GM21367 (cell line): ENCODE measurements around the gene HBE1.

ENCODE experiments used
- ATAC-seq: cut with Tn5 transposase; IDR thresholded peaks from one replicate; pipeline ENCODE4 v1.9.1; 2021; ENCODE audit not compliant: unreplicated experiment

The HBE1 gene

DNA sequence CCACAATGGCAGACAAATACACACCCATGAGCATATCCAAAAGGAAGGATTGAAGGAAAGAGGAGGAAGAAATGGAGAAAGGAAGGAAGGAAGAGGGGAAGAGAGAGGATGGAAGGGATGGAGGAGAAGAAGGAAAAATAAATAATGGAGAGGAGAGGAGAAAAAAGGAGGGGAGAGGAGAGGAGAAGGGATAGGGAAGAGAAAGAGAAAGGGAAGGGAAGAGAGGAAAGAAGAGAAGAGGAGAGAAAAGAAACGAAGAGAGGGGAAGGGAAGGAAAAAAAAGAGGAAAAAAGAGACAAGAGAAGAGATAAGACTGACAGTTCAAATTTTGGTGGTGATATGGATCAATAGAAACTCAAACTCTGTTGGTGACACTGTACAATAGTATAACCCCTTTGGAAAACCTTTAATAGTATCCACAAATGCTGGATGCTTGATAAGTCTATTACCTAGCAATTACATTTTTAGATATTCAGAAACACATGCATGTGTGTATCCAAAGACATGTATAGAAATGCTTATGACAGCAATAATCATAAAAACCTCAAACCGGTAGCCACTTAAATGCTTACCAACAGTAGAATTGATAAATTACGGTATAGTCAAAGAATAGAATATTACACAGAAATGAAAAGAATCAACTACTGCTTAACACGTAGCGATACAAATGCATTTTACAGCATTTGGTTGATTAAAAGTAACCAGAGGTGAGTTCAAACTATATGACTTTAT lies 34.2 kb downstream of the HBE1 start:
- no peak for ATAC-seq

DNA sequence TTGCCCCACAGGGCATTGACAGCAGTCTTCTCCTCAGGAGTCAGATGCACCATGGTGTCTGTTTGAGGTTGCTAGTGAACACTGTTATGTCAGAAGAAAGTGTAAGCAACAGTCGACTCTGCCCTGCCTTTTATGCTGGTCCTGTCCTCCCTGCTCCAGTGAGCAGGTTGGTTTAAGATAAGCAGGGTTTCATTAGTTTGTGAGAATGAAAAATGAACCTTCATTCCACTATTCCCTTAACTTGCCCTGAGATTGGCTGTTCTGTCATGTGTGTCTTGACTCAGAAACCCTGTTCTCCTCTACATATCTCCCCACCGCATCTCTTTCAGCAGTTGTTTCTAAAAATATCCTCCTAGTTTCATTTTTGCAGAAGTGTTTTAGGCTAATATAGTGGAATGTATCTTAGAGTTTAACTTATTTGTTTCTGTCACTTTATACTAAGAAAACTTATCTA lies 35.3 kb downstream of the HBE1 start, which contains the start of gene HBD:
Gene HBD, minus strand, starts transcription at position 103 of the 454 bp plus-strand sequence. Its CDS starts 50 bp downstream, at position 53.
- peak; percentile 66 for ATAC-seq

DNA sequence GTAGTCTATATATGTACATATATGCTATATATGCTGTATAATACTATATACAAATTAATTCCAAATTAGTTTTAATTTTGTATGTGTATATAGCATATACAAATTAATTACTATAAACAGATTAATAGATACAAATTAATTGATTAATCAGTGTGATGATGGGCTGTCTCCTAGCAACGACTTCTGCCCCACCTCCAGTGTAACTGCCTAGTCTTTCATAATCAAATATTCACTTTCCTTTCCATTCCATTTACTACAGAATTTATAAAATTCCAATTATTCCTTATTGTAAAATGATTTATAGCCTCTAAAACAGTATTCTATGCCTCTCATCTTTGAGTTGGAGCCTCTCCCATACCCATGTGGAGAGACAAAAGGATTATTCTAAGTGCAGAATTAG lies 36.4 kb downstream of the HBE1 start:
- ATAC-seq, result no peak

DNA sequence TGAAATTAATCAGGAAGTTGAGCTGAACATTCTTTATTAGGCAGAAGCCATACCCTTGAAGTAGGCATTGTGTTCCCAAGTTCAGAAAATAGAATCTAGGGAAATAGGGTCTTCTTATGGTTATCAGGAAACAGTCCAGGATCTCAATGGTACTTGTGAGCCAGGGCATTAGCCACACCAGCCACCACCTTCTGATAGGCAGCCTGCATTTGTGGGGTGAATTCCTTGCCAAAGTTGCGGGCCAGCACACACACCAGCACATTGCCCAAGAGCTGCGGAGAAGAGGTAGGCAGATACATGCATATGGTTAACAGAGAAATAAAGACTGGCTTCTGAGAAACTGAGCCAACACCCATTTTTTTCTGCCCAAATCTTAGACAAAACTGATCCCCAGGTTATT lies 36.9 kb downstream of the HBE1 start:
- no peak for ATAC-seq

DNA sequence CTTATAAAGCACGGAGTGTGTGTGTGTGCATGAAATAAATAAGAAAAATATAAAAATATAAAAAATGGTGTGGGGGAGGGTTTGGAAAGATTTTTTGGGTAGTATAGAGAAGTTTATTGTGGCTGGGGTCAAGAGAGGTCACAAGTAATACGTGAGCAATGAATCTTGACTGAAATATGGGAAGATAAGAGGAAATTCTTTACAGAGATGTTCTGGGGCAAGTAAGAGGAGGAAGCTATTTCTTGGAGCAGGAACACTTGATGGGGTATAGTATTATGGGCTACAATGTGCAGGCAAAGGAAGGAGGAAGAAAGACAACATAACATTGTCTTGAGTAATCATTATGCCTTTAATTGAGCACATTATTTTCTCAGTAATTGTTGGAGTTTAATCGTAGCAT lies 37.6 kb downstream of the HBE1 start:
- ATAC-seq, result no peak

DNA sequence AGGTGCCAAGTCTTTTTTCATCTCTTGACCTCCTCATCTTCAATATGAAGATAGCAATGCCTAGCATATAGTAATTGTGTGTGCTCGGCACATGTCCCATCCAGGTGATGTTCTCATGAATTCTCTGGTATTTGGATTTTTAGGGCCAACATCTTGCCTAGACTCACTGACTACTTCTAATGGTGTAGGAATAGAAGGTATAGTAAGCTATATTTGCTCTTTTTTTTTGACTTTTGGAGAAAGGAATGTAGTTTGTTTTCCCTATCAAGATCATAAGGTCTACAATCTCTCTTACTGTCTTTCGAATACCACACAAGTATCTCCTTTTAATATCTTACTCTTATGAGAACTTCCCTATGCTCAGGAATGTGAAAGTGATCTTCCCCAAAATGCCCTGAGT lies 38.6 kb downstream of the HBE1 start:
- no peak for ATAC-seq

DNA sequence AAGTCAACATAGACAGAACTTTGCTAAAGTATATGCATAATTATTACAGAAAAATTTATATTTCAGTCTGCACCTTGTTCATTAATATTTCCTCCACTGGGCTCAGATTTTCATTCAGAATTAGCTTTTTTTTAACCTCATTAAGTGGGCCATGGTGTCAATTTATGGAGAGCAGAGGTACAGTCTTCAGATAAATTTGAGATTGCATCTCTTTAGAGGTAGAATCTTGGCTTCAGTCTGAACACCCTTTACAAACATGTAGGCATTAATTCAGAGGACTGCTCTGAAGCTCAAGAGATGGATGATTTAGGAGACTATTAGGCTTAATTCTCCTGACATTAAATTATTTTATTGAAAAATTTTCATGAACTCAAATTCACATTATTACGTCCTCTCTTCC lies 39.5 kb downstream of the HBE1 start:
- no peak for ATAC-seq

DNA sequence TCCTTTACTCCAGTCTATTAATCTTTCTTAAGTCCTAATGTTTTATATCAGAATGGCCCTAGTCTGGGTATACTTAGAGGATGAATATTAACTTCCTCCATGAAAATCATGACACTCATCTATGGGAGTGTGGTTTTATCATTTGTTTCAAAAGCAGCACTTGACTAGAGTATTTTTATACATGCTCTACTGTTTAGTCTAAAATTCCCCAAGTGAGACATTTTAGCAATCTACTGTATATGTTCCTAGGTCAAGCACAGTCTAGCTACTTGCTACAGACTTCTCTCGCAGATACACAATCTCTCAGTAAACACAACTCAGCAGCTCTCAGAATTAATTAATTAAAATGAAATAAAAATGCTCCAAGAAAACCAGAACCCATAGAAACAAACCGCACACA lies 39.9 kb downstream of the HBE1 start:
- ATAC-seq, result no peak

DNA sequence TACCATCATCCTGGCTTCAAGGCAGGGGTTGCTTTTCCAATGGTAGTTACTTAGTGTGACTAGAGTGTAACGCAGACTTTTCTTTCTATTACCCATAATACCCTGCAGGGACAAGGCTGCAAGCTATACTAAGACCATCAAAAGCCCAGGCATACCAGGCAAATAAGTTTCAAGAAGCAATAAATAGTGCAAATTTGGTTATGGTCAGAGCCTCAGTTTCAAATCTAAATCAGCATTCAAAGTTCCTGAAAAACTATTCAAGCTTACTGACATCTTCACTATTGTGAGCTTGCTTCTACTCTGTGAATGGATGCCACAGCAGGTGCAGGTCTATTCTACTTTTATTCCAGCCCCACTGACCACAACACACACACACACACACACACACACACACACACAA lies 40.4 kb downstream of the HBE1 start:
- no peak for ATAC-seq

DNA sequence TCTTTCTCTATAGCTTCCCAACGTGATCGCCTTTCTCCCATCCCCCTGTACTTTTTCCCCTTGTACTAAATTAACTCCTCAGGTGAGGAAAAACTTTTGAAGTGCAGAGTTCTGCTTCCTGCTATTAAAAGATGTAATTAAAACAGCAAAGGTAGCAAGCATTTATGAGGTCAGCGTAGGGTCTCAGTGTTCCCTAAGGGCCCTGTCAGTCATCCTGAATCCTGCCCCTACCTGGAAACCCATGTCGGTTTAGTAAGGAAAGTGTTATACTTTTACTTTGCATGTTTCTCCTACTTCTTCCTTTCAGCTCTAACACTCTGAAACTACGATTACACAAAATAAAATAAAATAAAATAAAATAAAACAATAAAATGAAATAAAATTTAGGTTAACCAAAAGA lies 41.6 kb downstream of the HBE1 start:
- ATAC-seq, result no peak

DNA sequence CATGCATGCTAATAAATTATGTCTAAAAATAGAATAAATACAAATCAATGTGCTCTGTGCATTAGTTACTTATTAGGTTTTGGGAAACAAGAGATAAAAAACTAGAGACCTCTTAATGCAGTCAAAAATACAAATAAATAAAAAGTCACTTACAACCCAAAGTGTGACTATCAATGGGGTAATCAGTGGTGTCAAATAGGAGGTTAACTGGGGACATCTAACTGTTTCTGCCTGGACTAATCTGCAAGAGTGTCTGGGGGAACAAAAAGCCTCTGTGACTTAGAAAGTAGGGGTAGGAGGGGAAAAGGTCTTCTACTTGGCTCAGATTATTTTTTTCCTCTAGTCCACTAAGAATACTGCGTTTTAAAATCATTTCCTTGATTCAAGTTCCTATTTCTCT lies 42.1 kb downstream of the HBE1 start:
- ATAC-seq, result no peak

DNA sequence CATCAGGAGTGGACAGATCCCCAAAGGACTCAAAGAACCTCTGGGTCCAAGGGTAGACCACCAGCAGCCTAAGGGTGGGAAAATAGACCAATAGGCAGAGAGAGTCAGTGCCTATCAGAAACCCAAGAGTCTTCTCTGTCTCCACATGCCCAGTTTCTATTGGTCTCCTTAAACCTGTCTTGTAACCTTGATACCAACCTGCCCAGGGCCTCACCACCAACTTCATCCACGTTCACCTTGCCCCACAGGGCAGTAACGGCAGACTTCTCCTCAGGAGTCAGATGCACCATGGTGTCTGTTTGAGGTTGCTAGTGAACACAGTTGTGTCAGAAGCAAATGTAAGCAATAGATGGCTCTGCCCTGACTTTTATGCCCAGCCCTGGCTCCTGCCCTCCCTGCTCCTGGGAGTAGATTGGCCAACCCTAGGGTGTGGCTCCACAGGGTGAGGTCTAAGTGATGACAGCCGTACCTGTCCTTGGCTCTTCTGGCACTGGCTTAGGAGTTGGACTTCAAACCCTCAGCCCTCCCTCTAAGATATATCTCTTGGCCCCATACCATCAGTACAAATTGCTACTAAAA lies 42.9 kb downstream of the HBE1 start, which contains the start of gene HBB:
Gene HBB, minus strand, starts transcription at position 340 of the 579 bp plus-strand sequence. Its CDS starts 50 bp downstream, at position 290.
- no peak for ATAC-seq

DNA sequence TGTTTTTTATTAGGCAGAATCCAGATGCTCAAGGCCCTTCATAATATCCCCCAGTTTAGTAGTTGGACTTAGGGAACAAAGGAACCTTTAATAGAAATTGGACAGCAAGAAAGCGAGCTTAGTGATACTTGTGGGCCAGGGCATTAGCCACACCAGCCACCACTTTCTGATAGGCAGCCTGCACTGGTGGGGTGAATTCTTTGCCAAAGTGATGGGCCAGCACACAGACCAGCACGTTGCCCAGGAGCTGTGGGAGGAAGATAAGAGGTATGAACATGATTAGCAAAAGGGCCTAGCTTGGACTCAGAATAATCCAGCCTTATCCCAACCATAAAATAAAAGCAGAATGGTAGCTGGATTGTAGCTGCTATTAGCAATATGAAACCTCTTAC lies 44.3 kb downstream of the HBE1 start:
- ATAC-seq, result no peak

DNA sequence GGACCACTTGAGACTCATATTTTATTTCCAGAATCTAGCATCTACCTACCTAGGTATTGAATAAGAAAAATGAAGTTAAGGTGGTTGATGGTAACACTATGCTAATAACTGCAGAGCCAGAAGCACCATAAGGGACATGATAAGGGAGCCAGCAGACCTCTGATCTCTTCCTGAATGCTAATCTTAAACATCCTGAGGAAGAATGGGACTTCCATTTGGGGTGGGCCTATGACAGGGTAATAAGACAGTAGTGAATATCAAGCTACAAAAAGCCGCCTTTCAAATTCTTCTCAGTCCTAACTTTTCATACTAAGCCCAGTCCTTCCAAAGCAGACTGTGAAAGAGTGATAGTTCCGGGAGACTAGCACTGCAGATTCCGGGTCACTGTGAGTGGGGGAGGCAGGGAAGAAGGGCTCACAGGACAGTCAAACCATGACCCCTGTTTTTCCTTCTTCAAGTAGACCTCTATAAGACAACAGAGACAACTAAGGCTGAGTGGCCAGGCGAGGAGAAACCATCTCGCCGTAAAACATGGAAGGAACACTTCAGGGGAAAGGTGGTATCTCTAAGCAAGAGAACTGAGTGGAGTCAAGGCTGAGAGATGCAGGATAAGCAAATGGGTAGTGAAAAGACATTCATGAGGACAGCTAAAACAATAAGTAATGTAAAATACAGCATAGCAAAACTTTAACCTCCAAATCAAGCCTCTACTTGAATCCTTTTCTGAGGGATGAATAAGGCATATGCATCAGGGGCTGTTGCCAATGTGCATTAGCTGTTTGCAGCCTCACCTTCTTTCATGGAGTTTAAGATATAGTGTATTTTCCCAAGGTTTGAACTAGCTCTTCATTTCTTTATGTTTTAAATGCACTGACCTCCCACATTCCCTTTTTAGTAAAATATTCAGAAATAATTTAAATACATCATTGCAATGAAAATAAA lies 44.9 kb downstream of the HBE1 start:
- no peak for ATAC-seq

DNA sequence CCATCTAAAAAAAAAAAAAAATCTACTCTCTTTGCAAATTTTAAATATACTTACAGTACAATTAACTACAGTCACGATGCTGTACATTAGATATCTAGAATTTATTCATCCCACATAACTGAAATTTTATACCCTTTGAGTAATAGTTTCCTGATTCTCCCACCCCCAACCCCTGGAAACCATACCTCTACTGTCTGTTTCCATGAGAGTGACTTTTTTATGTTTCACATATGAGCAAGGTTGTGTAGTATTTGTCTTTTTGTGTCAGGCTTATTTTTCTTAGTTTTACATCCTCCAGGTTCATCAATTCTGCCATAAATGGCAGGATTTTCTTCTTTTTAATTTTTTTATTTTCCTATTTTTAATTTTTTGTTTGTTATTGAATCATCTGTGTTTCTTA lies 46.1 kb downstream of the HBE1 start:
- no peak for ATAC-seq

DNA sequence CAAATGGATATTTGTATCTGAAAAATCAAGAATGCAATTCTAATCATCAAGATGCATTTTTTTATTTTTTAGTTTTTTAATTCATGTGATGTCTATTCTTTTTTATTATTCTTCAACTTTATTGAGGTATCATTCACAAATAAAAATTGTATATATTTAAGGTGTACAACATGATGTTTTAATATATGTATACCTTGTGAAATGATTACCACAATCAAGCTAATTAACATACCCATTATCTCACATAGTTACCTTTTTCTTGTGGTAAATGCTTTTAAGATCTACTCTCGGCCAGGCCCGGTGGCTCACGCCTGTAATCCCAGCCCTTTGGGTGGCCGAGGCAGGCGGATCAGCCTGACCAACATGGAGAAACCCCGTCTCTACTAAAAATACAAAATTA lies 46.6 kb downstream of the HBE1 start:
- no peak for ATAC-seq
